GM13977 (cell line): ENCODE data around the gene RIBC1.
"Not testable (repeated sequence)": the region's sequence is repeated elsewhere in the genome, so short reads cannot be mapped to it uniquely, and the experiment has no call there.

Experiments
- DNase-seq: peaks from one replicate; pipeline ENCODE4 v3.0.0; 2012; ENCODE audit warnings: low spot score
- CTCF ChIP-seq: IDR thresholded peaks from 2 replicates; pipeline ENCODE4 v1.5.1; 2012; ENCODE audit warnings: mild to moderate bottlenecking, control low read depth; ENCODE audit not compliant: insufficient read depth; ENCODE audit errors: extremely low read depth, missing control alignments
- in situ Hi-C: fragments of 300-500 bp; cut with MboI; formaldehyde crosslinking; loops from one replicate; pipeline ENCODE4 v1.12.0; 2022; ENCODE audit warnings: low sequenced_read_pairs, low pct_unique_long_range_greater_than_20kb, mixed read lengths, inconsistent platforms; ENCODE audit not compliant: unreplicated experiment

The RIBC1 gene

GRCh38 chrX:53452812-53453211 lies 30.1 kb downstream of the RIBC1 start:
- no peak for DNase-seq
- no peak for TF ChIP-seq CTCF
- in situ Hi-C loops: no loop called here

DNA sequence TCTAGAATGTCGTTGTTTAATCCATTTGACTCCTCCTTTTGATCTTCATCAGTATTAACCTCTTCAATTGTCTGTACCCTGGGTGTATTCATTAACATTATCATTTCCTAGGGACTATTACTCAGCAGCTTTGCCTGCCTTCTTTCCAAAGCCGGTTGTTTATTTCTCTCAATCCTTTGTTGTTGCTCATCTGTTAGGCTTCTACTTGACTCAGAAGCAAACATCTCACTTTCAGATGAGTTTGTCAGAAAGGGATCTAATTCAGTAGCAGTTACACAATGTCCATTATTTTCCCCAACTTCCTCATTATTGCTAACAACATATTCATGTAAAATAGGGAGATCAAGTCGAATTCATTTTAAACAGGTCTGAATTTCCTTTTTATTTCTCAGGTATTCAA lies 33.6 kb downstream of the RIBC1 start:
- in situ Hi-C loops: no loop called here
- DNase-seq: no peak
- TF ChIP-seq CTCF: no peak

- DNase-seq: no peak
- in situ Hi-C loops: no loop called here
Measured at GRCh38 chrX:53458082-53458481, 35.4 kb downstream of the RIBC1 start.

DNA sequence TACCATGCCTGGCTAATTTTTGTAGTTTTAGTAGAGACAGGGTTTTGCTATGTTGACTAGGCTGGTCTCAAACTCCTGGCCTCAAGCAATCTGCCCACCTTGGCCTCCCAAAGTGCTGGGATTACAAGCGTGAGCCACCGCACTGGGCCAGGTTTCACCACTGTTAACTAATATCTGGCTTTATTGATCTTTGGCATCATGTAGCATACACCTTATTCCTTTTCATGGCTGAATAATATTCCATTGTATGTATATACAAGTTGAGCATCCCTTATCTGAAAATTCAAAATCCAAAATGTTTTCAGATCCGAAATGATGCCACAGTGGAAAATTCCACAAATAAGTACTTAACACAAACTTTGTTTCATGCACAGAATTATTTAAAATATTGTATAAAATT lies 46.0 kb downstream of the RIBC1 start:
- in situ Hi-C loops, DNase-seq: not testable (repeated sequence)

More at GRCh38 chrX:53458082-53458481, 35.4 kb downstream of the RIBC1 start:
- TF ChIP-seq CTCF: no peak

- in situ Hi-C loops: no loop called here
- TF ChIP-seq CTCF: no peak
Measured at GRCh38 chrX:53471346-53471745, 48.7 kb downstream of the RIBC1 start.

GRCh38 chrX:53474707-53475106 lies 52.0 kb downstream of the RIBC1 start:
- no peak for DNase-seq
- TF ChIP-seq CTCF: no peak
- in situ Hi-C loops: no loop called here

More at GRCh38 chrX:53471346-53471745, 48.7 kb downstream of the RIBC1 start:
- DNase-seq: no peak

GRCh38 chrX:53476371-53476770 lies 53.7 kb downstream of the RIBC1 start:
- TF ChIP-seq CTCF: no peak
- DNase-seq: no peak
- in situ Hi-C loops: no loop called here
